Measurements from ENCODE around the gene IFNA2. TPM values are rescaled to one million over a fixed set of nuclear protein-coding genes. Genes with fewer than 3 reads are reported as not detected.

Gene IFNA2
- not detected in 5 replicates for total RNA-seq (2022; extraction: Qiagen RNA extraction)

GRCh38 chr9:21385131-21385670 lies at the start of gene IFNA2:
Gene IFNA2, minus strand, starts transcription at chr9:21385398. Its CDS starts 69 bp downstream, at chr9:21385329.

GRCh38 chr9:21408817-21409216 lies 23.6 kb upstream of the IFNA2 start, which contains the start of gene IFNA8:
Gene IFNA8, plus strand, starts transcription at chr9:21409117. Its CDS starts 60 bp downstream, at chr9:21409177.

GRCh38 chr9:21367957-21368356 lies 17.2 kb downstream of the IFNA2 start, which contains the start of gene IFNA13:
Gene IFNA13, minus strand, starts transcription at chr9:21368057. Its CDS starts 47 bp downstream, at chr9:21368010.

GRCh38 chr9:21350787-21351186 lies 34.4 kb downstream of the IFNA2 start, which contains the start of gene IFNA6:
Gene IFNA6, minus strand, starts transcription at chr9:21350887. Its CDS starts 0 bp downstream, at chr9:21350887.

GRCh38 chr9:21334701-21335632 lies 50.2 kb downstream of the IFNA2 start, which contains the start of gene KLHL9:
Gene KLHL9, minus strand, starts transcription at chr9:21335404. Its CDS starts 545 bp downstream, at chr9:21334859.

Other genes starting within 250 kb of the IFNA2 start
- not detected in 5 replicates for gene IFNW1, start 243.6 kb downstream of the IFNA2 start, total RNA-seq (2022; extraction: Qiagen RNA extraction)
- not detected in 5 replicates for gene IFNA21, start 218.7 kb downstream of the IFNA2 start, total RNA-seq (2022; extraction: Qiagen RNA extraction)
- gene IFNA4, start 197.8 kb downstream of the IFNA2 start, total RNA-seq (2022; extraction: Qiagen RNA extraction) = not detected in 5 replicates
- not detected in 5 replicates for gene IFNA7, start 183.2 kb downstream of the IFNA2 start, total RNA-seq (2022; extraction: Qiagen RNA extraction)
- not detected in 5 replicates for gene IFNA10, start 178.3 kb downstream of the IFNA2 start, total RNA-seq (2022; extraction: Qiagen RNA extraction)
- gene IFNA16, start 168.1 kb downstream of the IFNA2 start, total RNA-seq (2022; extraction: Qiagen RNA extraction) = not detected in 5 replicates
- gene IFNA17, start 157.2 kb downstream of the IFNA2 start, total RNA-seq (2022; extraction: Qiagen RNA extraction) = not detected in 5 replicates
- gene IFNA14, start 145.4 kb downstream of the IFNA2 start, total RNA-seq (2022; extraction: Qiagen RNA extraction) = not detected in 5 replicates
- gene IFNA5, start 80.1 kb downstream of the IFNA2 start, total RNA-seq (2022; extraction: Qiagen RNA extraction) = not detected in 5 replicates
- gene KLHL9, start 50.0 kb downstream of the IFNA2 start, total RNA-seq (2022; extraction: Qiagen RNA extraction) = 14.5 to 19.6 TPM (median 17.5 TPM) in 5 replicates
- gene IFNA6, start 34.5 kb downstream of the IFNA2 start, total RNA-seq (2022; extraction: Qiagen RNA extraction) = not detected in 5 replicates
- gene IFNA13, start 17.3 kb downstream of the IFNA2 start, total RNA-seq (2022; extraction: Qiagen RNA extraction) = not detected in 5 replicates
- gene IFNA8, start 23.7 kb upstream of the IFNA2 start, total RNA-seq (2022; extraction: Qiagen RNA extraction) = not detected in 5 replicates
- gene IFNA1, start 55.0 kb upstream of the IFNA2 start, total RNA-seq (2022; extraction: Qiagen RNA extraction) = not detected in 5 replicates
- gene IFNE, start 96.9 kb upstream of the IFNA2 start, total RNA-seq (2022; extraction: Qiagen RNA extraction) = 1.3 to 2.1 TPM (median 1.7 TPM) in 5 replicates